Mesothelial cell of epicardium (in vitro differentiated cells): ENCODE data around the gene SMG6. TPM values are rescaled to one million over a fixed set of nuclear protein-coding genes. Genes with fewer than 3 reads are reported as not detected.
A peak's percentile ranks its signal among the peaks of the same experiment; 100 is the strongest.

Experiments used
- DNase-seq, 2 experiments: peaks; one replicate each; pipeline ENCODE4 v3.0.0; 2021; ENCODE audit warnings: low spot score in 2 of 2; ENCODE audit not compliant: unreplicated experiment in 2 of 2
- H3K27ac Mint-ChIP-seq: 2 replicates; pipeline ENCODE4 v1.8.0; 2021; ENCODE audit warnings: mixed read lengths
- H3K27me3 Mint-ChIP-seq: 2 replicates; pipeline ENCODE4 v1.8.0; 2021; ENCODE audit warnings: low read depth, mixed read lengths
- H3K36me3 Mint-ChIP-seq: 2 replicates; pipeline ENCODE4 v1.8.0; 2021; ENCODE audit warnings: mixed read lengths
- H3K4me1 Mint-ChIP-seq: 2 replicates; pipeline ENCODE4 v1.8.0; 2021; ENCODE audit warnings: mixed read lengths
- H3K4me3 Mint-ChIP-seq: 2 replicates; pipeline ENCODE4 v1.8.0; 2021; ENCODE audit warnings: mild to moderate bottlenecking, moderate library complexity, mixed read lengths
- H3K9me3 Mint-ChIP-seq: 2 replicates; pipeline ENCODE4 v1.8.0; 2021; ENCODE audit warnings: mixed read lengths
- total RNA-seq: library from RNA; stranded (reverse); gene quantifications from 3 replicates; pipeline ENCODE4 v1.2.1, GENCODE V29; 2021
- TF ChIP-seq, protein P1 (sequence below): fragments of 200-600 bp; sonication (generic); IDR thresholded peaks from one replicate; pipeline ENCODE4 v1.5.0; 2021; ENCODE audit warnings: antibody characterized with exemption; ENCODE audit not compliant: unreplicated experiment

SMG6 gene
- total RNA-seq, 1 donor from 2014 or later, result 58.3 TPM

GRCh38 chr17:2034157-2034556 lies 269.4 kb downstream of the SMG6 start:
- Mint-ChIP-seq H3K27ac (no peak overlapping the region), H3K4me3 (no peak overlapping the region), H3K27me3 (no peaks in the 10 kb centered on the region), H3K9me3 (no peaks in the 10 kb centered on the region), H3K36me3 (peaks cover 17% of the 10 kb centered on the region), H3K4me1 (peaks cover 10% of the 10 kb centered on the region)
- TF ChIP-seq, protein P1, sequence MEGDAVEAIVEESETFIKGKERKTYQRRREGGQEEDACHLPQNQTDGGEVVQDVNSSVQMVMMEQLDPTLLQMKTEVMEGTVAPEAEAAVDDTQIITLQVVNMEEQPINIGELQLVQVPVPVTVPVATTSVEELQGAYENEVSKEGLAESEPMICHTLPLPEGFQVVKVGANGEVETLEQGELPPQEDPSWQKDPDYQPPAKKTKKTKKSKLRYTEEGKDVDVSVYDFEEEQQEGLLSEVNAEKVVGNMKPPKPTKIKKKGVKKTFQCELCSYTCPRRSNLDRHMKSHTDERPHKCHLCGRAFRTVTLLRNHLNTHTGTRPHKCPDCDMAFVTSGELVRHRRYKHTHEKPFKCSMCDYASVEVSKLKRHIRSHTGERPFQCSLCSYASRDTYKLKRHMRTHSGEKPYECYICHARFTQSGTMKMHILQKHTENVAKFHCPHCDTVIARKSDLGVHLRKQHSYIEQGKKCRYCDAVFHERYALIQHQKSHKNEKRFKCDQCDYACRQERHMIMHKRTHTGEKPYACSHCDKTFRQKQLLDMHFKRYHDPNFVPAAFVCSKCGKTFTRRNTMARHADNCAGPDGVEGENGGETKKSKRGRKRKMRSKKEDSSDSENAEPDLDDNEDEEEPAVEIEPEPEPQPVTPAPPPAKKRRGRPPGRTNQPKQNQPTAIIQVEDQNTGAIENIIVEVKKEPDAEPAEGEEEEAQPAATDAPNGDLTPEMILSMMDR, result no peak
- DNase-seq, result no peak

- no peak overlapping the region for H3K4me3 Mint-ChIP-seq
- H3K9me3 Mint-ChIP-seq, result no peaks in the 10 kb centered on the region
Measured at GRCh38 chr17:2033153-2033552, 270.4 kb downstream of the SMG6 start.

DNA sequence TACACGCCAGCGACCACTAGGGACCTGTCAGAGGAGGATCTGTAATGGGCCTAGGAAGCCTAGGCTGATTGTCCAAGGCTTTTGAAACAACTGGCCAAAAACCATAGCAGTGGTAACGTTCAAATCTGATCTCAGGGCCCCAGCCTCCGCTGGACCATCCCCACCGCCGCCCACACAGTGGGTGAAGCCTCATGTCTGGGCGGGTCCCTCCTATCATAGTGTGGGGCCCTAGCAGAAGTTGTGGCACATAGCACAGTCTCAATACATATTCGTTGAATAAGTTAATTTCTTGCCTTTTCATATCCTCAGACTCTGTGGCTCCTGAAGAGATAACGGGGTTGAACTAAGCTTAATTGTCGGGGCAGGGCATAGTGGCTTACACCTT lies 272.8 kb downstream of the SMG6 start:
- Mint-ChIP-seq H3K9me3 (no peaks in the 10 kb centered on the region), H3K36me3 (no peaks in the 10 kb centered on the region), H3K27ac (peak overlapping the region; percentile 88), H3K4me3 (peak overlapping the region; percentile 98), H3K27me3 (peaks cover 30% of the 10 kb centered on the region), H3K4me1 (peaks cover 25% of the 10 kb centered on the region)
- TF ChIP-seq, protein P1, result peak; percentile 41
- DNase-seq, result no peak

More at GRCh38 chr17:2033153-2033552, 270.4 kb downstream of the SMG6 start:
- H3K4me1 Mint-ChIP-seq, result peaks cover 13% of the 10 kb centered on the region
- no peak for DNase-seq
- H3K27me3 Mint-ChIP-seq, result peaks cover 9% of the 10 kb centered on the region
- H3K36me3 Mint-ChIP-seq, result peaks cover 11% of the 10 kb centered on the region
- H3K27ac Mint-ChIP-seq, result no peak overlapping the region
- TF ChIP-seq, protein P1, result no peak

- DNase-seq, result peak; percentile 66 to 82
- H3K27me3 Mint-ChIP-seq, result peaks cover 36% of the 10 kb centered on the region
- no peaks in the 10 kb centered on the region for H3K9me3 Mint-ChIP-seq
- H3K4me3 Mint-ChIP-seq, result peak within 1 kb of the TSS; percentile 98
- peak within 1 kb of the TSS; percentile 88 for H3K27ac Mint-ChIP-seq
- H3K4me1 Mint-ChIP-seq, result peaks cover 26% of the 10 kb centered on the region
- TF ChIP-seq, protein P1, result no peak
- no peaks in the 10 kb centered on the region for H3K36me3 Mint-ChIP-seq
Measured at GRCh38 chr17:2029911-2030778, 273.4 kb downstream of the SMG6 start, which contains the start of gene DPH1. TSS of gene DPH1 (plus strand) at chr17:2030153. CDS start at chr17:2030170, 17 bp downstream.

DNA sequence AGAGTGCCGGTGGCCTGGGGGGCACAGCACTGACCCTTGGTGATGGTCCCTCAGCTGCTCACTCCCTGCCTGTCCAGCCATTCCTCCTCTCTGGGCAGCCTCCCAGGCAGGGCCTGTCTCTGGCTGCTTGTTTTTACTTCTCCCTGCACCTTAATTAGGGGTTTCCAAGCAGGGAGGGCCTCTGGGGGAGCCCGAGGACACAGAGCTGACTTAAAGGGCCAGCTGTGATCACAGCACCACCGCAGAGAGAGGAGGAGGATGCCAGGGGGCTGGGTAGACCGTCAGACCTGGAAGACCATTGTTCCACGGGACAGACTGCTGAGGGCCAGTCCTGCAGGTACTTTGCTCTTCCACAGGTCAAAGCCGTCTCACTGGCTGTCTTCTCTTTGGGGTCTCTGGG lies 274.8 kb downstream of the SMG6 start:
- H3K27me3 Mint-ChIP-seq, result peaks cover 43% of the 10 kb centered on the region
- DNase-seq, result no peak
- H3K9me3 Mint-ChIP-seq, result no peaks in the 10 kb centered on the region
- peak overlapping the region; percentile 42 for H3K4me3 Mint-ChIP-seq
- no peaks in the 10 kb centered on the region for H3K36me3 Mint-ChIP-seq
- peaks cover 29% of the 10 kb centered on the region for H3K4me1 Mint-ChIP-seq
- TF ChIP-seq, protein P1, result no peak
- H3K27ac Mint-ChIP-seq, result no peak overlapping the region
